SU-DHL-6 (cell line): Measurements from ENCODE around the gene DYTN.

Experiments used
- H2AFZ ChIP-seq: fragments of 200-600 bp; sonication (generic); 2 replicates; pipeline ENCODE4 v1.6.1; 2014; ENCODE audit warnings: low read depth, mild to moderate bottlenecking, moderate library complexity, mixed read lengths, antibody characterized with exemption, low read length; ENCODE audit not compliant: severe bottlenecking
- H3F3A ChIP-seq: fragments of 200-600 bp; shearing (Covaris generic); 2 replicates; pipeline ENCODE4 v1.6.0; 2016; ENCODE audit warnings: antibody characterized with exemption, mild to moderate bottlenecking; ENCODE audit not compliant: insufficient read depth
- H3K27ac ChIP-seq: fragments of 200-600 bp; sonication (generic); 2 replicates; pipeline ENCODE4 v1.5.1; 2016; ENCODE audit warnings: low read depth, mild to moderate bottlenecking, low read length, moderate library complexity, mixed read lengths
- H3K27me3 ChIP-seq: fragments of 200-600 bp; sonication (generic), shearing (Covaris generic); 2 replicates; pipeline ENCODE4 v1.6.0; 2014; ENCODE audit warnings: mild to moderate bottlenecking, low read length
- H3K36me3 ChIP-seq: fragments of 200-600 bp; sonication (generic); 2 replicates; pipeline ENCODE4 v1.6.1; 2014; ENCODE audit warnings: mild to moderate bottlenecking, low read length, mixed read lengths
- H3K4me2 ChIP-seq: fragments of 300-600, 200-600 bp; shearing (Covaris generic), sonication (generic); 2 replicates; pipeline ENCODE4 v1.6.0; 2014; ENCODE audit warnings: low read length, low read depth, mild to moderate bottlenecking; ENCODE audit not compliant: poor library complexity, severe bottlenecking
- H3K4me3 ChIP-seq: fragments of 200-600 bp; sonication (generic); 2 replicates; pipeline ENCODE4 v1.5.1; 2014; ENCODE audit warnings: antibody characterized with exemption, low read length, mild to moderate bottlenecking, mixed read lengths; ENCODE audit not compliant: insufficient read depth, poor library complexity, severe bottlenecking
- H3K79me2 ChIP-seq: fragments of 200-600 bp; sonication (generic); 2 replicates; pipeline ENCODE4 v1.6.1; 2014; ENCODE audit warnings: mild to moderate bottlenecking, low read length, moderate library complexity; ENCODE audit not compliant: insufficient read depth
- H3K9ac ChIP-seq: fragments of 200-600 bp; sonication (generic); 2 replicates; pipeline ENCODE4 v1.7.0; 2014; ENCODE audit warnings: mild to moderate bottlenecking, low read length
- H3K9me2 ChIP-seq: fragments of 200-600 bp; sonication (generic); replicated peaks from 2 replicates; pipeline ENCODE4 v1.6.1; 2014; ENCODE audit warnings: low read length; ENCODE audit not compliant: insufficient read depth
- H3K9me3 ChIP-seq: fragments of 200-600 bp; sonication (generic); 2 replicates; pipeline ENCODE4 v1.6.1; 2014; ENCODE audit warnings: low read length, mixed read lengths; ENCODE audit not compliant: insufficient read depth
- H4K20me1 ChIP-seq: fragments of 200-600 bp; sonication (generic); 2 replicates; pipeline ENCODE4 v1.6.1; 2014; ENCODE audit warnings: low read depth, mild to moderate bottlenecking, antibody characterized with exemption, low read length, moderate library complexity, mixed read lengths
- EZH2phosphoT487 ChIP-seq: fragments of 200-600 bp; sonication (generic), shearing (Covaris generic); conservative IDR thresholded peaks from 2 replicates; pipeline ENCODE4 v1.6.1; 2018; ENCODE audit warnings: mild to moderate bottlenecking, antibody characterized with exemption, low read length, moderate library complexity, mixed read lengths
- TF ChIP-seq, protein P1 (sequence below): fragments of 200-600 bp; sonication (generic); IDR thresholded peaks from one replicate; pipeline ENCODE4 v1.5.1; 2017; ENCODE audit warnings: antibody characterized with exemption, mild to moderate bottlenecking, low read length, moderate library complexity; ENCODE audit not compliant: insufficient read depth, poor library complexity, severe bottlenecking

The DYTN gene

DNA sequence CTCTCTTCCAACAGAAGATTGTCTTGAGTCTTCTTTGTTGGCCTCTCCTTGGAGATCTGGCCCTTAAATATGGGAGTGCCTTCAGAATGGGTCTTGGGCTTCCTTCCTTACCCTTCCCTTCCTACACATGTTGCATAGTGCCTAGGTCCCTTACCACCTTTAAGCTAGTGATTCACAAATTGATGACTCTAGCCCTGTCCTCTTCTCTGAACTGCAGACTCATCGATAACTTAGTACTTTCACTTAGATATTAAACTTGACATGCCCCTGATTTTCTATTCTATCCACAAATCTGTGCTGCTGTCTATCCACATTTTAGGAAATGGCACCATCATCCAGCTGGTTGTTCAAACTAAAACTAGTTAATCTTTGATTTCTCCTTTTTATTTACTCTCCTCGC is 9.1 kb upstream of the DYTN start:
- Histone ChIP-seq H3K9ac (no peak overlapping the region), H3K27me3 (peaks cover 4% of the 10 kb centered on the region; the same call in 1 of the 2 replicates), H2AFZ (no peak overlapping the region), H3F3A (no peaks in the 10 kb centered on the region), H3K79me2 (no peaks in the 10 kb centered on the region), H3K9me2 (no peaks in the 10 kb centered on the region), H3K27ac (no peak overlapping the region), H3K36me3 (no peaks in the 10 kb centered on the region), H3K4me2 (no peak overlapping the region), H3K9me3 (no peaks in the 10 kb centered on the region), H4K20me1 (no peaks in the 10 kb centered on the region), H3K4me3 (no peak overlapping the region)
- no peak for TF ChIP-seq EZH2phosphoT487
- TF ChIP-seq, protein P1, sequence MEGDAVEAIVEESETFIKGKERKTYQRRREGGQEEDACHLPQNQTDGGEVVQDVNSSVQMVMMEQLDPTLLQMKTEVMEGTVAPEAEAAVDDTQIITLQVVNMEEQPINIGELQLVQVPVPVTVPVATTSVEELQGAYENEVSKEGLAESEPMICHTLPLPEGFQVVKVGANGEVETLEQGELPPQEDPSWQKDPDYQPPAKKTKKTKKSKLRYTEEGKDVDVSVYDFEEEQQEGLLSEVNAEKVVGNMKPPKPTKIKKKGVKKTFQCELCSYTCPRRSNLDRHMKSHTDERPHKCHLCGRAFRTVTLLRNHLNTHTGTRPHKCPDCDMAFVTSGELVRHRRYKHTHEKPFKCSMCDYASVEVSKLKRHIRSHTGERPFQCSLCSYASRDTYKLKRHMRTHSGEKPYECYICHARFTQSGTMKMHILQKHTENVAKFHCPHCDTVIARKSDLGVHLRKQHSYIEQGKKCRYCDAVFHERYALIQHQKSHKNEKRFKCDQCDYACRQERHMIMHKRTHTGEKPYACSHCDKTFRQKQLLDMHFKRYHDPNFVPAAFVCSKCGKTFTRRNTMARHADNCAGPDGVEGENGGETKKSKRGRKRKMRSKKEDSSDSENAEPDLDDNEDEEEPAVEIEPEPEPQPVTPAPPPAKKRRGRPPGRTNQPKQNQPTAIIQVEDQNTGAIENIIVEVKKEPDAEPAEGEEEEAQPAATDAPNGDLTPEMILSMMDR = no peak

- TF ChIP-seq, protein P1 = no peak
- Histone ChIP-seq H3F3A (no peaks in the 10 kb centered on the region), H4K20me1 (no peaks in the 10 kb centered on the region), H3K79me2 (no peaks in the 10 kb centered on the region), H3K4me3 (no peak overlapping the region), H3K9me3 (no peaks in the 10 kb centered on the region), H2AFZ (no peak overlapping the region), H3K27ac (no peak overlapping the region), H3K9me2 (no peaks in the 10 kb centered on the region), H3K27me3 (peaks cover 2% of the 10 kb centered on the region; the same call in 1 of the 2 replicates), H3K36me3 (no peaks in the 10 kb centered on the region), H3K4me2 (no peak overlapping the region), H3K9ac (no peak overlapping the region)
These were observed 5.1 kb upstream of the DYTN start for GRCh38 chr2:206723288-206723687.

GRCh38 chr2:206721256-206721920 is 3.2 kb upstream of the DYTN start:
- H3K4me2 ChIP-seq = no peak overlapping the region
- no peaks in the 10 kb centered on the region for H3K9me2 ChIP-seq
- H3K79me2 ChIP-seq = no peaks in the 10 kb centered on the region
- no peak overlapping the region for H2AFZ ChIP-seq
- H3K4me3 ChIP-seq = no peak overlapping the region
- no peak overlapping the region for H3K27ac ChIP-seq
- H3K36me3 ChIP-seq = no peaks in the 10 kb centered on the region
- no peaks in the 10 kb centered on the region for H4K20me1 ChIP-seq
- no peaks in the 10 kb centered on the region for H3F3A ChIP-seq
- H3K9me3 ChIP-seq = no peaks in the 10 kb centered on the region
- TF ChIP-seq EZH2phosphoT487 = no peak
- TF ChIP-seq, protein P1 = no peak
- H3K27me3 ChIP-seq = no peaks in the 10 kb centered on the region
- no peak overlapping the region for H3K9ac ChIP-seq
